ENCODE results near the gene OPA1. TPM values are rescaled to one million over a fixed set of nuclear protein-coding genes. Genes with fewer than 3 reads are reported as not detected.

The OPA1 gene
- total and polyA plus RNA-seq, 2 of the 13 experiments (the other 11 are each of a cell fraction or from before 2014, with no cell fraction given): 26.7 to 78.5 TPM

DNA sequence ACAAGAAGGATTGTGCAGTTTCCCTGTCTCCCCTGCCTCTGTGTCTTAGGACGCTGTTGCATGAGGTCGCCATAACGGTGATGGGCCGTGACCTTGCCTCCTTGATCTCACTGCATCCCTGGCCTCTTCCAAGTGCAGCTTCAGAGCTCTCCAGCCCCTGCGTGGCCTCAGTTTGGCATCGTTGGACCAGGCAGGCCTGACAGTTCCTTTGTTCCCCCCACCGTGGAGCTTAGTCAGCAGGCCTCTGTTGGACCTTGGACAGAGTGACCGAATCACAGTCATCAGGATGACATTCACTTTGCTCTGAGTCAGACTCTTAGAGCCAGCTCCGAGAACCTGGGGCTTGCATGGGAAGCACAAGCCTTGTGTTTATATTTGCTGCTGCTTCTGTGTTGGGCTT is 139.4 kb downstream of the OPA1 start (continued):
- TF ChIP-seq, protein P1, sequence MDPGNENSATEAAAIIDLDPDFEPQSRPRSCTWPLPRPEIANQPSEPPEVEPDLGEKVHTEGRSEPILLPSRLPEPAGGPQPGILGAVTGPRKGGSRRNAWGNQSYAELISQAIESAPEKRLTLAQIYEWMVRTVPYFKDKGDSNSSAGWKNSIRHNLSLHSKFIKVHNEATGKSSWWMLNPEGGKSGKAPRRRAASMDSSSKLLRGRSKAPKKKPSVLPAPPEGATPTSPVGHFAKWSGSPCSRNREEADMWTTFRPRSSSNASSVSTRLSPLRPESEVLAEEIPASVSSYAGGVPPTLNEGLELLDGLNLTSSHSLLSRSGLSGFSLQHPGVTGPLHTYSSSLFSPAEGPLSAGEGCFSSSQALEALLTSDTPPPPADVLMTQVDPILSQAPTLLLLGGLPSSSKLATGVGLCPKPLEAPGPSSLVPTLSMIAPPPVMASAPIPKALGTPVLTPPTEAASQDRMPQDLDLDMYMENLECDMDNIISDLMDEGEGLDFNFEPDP (CRISPR knock-in tag; conservative IDR thresholded peaks at IDR 0.05): no peak
- TF ChIP-seq NR2F6 (IDR thresholded peaks at IDR 0.05) (peak; percentile 55), NR2F6 (CRISPR knock-in tag; IDR thresholded peaks at IDR 0.05) (peak; percentile 52), ZNF878 (CRISPR knock-in tag; IDR thresholded peaks at IDR 0.05) (no peak), NFE2L2 (IDR thresholded peaks at IDR 0.05; ENCODE audit: low read length) (no peak), NFKB2 (CRISPR knock-in tag; IDR thresholded peaks at IDR 0.05; ENCODE audit: borderline replicate concordance) (peak; percentile 28; the same call in 1 of the 2 replicates), KLF15 (CRISPR knock-in tag; IDR thresholded peaks at IDR 0.05; ENCODE audit: borderline replicate concordance) (no peak), SAFB2 (CRISPR knock-in tag; IDR thresholded peaks at IDR 0.05; ENCODE audit: borderline replicate concordance, low read depth) (no peak), MEIS2 (CRISPR knock-in tag; IDR thresholded peaks at IDR 0.05) (no peak), ZNF572 (CRISPR knock-in tag; IDR thresholded peaks at IDR 0.05) (no peak), ZNF7 (CRISPR knock-in tag; IDR thresholded peaks at IDR 0.05) (no peak), BRD4 (CRISPR knock-in tag; IDR thresholded peaks at IDR 0.05) (no peak), ZNF382 (CRISPR knock-in tag; IDR thresholded peaks at IDR 0.05; ENCODE audit: borderline replicate concordance) (no peak), SALL2 (CRISPR knock-in tag; IDR thresholded peaks at IDR 0.05) (no peak), ZNF883 (CRISPR knock-in tag; IDR thresholded peaks at IDR 0.05; ENCODE audit: not compliant biosample characterization) (no peak), CBX5 (CRISPR knock-in tag; IDR thresholded peaks at IDR 0.05; ENCODE audit: borderline replicate concordance) (peak; percentile 23; the same call in 1 of the 2 replicates), ZSCAN12 (CRISPR knock-in tag; IDR thresholded peaks at IDR 0.05) (no peak), HNF4G (IDR thresholded peaks at IDR 0.05; ENCODE audit: borderline replicate concordance, low read depth, low read length) (peak; percentile 76), HNF4G (CRISPR knock-in tag; IDR thresholded peaks at IDR 0.05; ENCODE audit: borderline replicate concordance, low read depth) (peak; percentile 74; the same call in 1 of the 2 replicates), GTF3A (CRISPR knock-in tag; conservative IDR thresholded peaks at IDR 0.05) (no peak), YEATS2 (CRISPR knock-in tag; IDR thresholded peaks at IDR 0.05; ENCODE audit: borderline replicate concordance) (peak; percentile 73; the same call in 1 of the 2 replicates), RXRA (CRISPR knock-in tag; IDR thresholded peaks at IDR 0.05) (peak; percentile 72; the same call in 1 of the 2 replicates)
- TF ChIP-seq, protein P2, sequence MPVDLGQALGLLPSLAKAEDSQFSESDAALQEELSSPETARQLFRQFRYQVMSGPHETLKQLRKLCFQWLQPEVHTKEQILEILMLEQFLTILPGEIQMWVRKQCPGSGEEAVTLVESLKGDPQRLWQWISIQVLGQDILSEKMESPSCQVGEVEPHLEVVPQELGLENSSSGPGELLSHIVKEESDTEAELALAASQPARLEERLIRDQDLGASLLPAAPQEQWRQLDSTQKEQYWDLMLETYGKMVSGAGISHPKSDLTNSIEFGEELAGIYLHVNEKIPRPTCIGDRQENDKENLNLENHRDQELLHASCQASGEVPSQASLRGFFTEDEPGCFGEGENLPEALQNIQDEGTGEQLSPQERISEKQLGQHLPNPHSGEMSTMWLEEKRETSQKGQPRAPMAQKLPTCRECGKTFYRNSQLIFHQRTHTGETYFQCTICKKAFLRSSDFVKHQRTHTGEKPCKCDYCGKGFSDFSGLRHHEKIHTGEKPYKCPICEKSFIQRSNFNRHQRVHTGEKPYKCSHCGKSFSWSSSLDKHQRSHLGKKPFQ (CRISPR knock-in tag; IDR thresholded peaks at IDR 0.05; ENCODE audit: insufficient replicate concordance): no peak
- TF ChIP-seq, protein P3, sequence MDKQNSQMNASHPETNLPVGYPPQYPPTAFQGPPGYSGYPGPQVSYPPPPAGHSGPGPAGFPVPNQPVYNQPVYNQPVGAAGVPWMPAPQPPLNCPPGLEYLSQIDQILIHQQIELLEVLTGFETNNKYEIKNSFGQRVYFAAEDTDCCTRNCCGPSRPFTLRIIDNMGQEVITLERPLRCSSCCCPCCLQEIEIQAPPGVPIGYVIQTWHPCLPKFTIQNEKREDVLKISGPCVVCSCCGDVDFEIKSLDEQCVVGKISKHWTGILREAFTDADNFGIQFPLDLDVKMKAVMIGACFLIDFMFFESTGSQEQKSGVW (CRISPR knock-in tag; IDR thresholded peaks at IDR 0.05; ENCODE audit: borderline replicate concordance): no peak
- TF ChIP-seq, protein P4, sequence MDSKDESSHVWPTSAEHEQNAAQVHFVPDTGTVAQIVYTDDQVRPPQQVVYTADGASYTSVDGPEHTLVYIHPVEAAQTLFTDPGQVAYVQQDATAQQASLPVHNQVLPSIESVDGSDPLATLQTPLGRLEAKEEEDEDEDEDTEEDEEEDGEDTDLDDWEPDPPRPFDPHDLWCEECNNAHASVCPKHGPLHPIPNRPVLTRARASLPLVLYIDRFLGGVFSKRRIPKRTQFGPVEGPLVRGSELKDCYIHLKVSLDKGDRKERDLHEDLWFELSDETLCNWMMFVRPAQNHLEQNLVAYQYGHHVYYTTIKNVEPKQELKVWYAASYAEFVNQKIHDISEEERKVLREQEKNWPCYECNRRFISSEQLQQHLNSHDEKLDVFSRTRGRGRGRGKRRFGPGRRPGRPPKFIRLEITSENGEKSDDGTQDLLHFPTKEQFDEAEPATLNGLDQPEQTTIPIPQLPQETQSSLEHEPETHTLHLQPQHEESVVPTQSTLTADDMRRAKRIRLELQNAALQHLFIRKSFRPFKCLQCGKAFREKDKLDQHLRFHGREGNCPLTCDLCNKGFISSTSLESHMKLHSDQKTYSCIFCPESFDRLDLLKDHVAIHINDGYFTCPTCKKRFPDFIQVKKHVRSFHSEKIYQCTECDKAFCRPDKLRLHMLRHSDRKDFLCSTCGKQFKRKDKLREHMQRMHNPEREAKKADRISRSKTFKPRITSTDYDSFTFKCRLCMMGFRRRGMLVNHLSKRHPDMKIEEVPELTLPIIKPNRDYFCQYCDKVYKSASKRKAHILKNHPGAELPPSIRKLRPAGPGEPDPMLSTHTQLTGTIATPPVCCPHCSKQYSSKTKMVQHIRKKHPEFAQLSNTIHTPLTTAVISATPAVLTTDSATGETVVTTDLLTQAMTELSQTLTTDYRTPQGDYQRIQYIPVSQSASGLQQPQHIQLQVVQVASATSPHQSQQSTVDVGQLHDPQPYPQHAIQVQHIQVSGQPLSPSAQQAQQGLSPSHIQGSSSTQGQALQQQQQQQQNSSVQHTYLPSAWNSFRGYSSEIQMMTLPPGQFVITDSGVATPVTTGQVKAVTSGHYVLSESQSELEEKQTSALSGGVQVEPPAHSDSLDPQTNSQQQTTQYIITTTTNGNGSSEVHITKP (CRISPR knock-in tag; IDR thresholded peaks at IDR 0.05; ENCODE audit: low read depth): peak; percentile 57; the same call in 1 of the 2 replicates
